DMS53 (cell line): ENCODE data around the gene CSGALNACT2.

Experiments used
- DNase-seq: peaks from one replicate; lab custom pipeline; 2025; lab: John Stamatoyannopoulos, UW

Gene CSGALNACT2

GRCh38 chr10:43111921-43112607, 26.2 kb upstream of the CSGALNACT2 start:
- DNase-seq: no peak

- DNase-seq: no peak
Observed at GRCh38 chr10:43112608-43112961, 25.7 kb upstream of the CSGALNACT2 start.

DNA sequence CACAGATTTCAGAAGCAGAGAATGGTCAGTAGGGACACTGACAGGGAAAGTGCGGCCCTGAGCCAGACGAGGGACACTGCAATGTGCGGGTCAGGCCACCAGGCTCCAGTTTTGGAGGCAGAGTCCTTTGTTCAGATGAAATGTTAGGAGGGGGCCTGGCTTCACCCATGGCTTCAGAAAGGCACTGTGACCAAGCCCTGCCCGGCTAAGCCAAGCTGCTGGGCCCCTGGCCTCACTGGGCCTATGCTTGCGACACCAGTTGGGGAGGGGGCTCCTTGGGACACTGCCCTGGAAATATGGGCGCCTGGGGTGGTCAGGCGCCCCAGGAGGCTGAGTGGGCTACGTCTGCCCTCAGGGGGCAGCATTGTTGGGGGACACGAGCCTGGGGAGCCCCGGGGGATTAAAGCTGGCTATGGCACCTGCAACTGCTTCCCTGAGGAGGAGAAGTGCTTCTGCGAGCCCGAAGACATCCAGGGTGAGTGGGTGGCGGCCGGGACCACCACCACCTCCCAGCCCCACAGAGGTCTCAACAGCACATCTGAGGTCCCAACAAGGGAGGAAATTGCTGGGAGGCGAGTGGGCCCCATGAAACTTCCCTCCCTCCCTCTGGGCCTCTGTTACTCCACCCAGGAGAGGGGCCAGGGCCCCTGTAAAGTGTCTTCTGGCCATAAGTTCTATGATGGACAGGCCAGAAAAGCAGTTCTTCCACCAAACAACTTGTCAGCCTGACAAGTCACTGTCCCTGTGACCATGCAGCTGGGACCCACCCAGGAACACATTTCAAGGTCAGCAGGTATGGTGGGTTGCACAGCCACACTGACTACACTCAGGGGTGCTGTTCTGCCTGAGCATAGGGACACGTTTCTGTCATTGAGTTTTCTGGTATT, 24.8 kb upstream of the CSGALNACT2 start:
- no peak for DNase-seq

- no peak for DNase-seq
Observed at GRCh38 chr10:43114088-43114742, 24.0 kb upstream of the CSGALNACT2 start.

GRCh38 chr10:43114743-43115611, 23.3 kb upstream of the CSGALNACT2 start:
- DNase-seq: no peak

GRCh38 chr10:43115881-43116595, 22.2 kb upstream of the CSGALNACT2 start:
- no peak for DNase-seq

DNA sequence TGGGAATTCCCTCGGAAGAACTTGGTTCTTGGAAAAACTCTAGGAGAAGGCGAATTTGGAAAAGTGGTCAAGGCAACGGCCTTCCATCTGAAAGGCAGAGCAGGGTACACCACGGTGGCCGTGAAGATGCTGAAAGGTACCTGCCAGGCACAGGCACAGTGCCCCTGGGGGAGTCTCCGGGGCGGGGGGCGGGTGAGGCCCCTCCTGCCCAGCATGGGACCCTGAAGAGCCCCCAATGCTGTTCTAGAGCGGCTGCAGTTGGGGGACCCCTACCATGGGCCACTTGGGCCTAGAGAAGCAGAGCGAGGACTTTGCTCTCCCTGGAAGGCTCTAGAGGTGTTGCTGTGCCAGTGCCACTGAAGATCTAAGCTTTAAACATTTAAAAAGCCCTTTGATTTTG, 21.6 kb upstream of the CSGALNACT2 start:
- no peak for DNase-seq

GRCh38 chr10:43117031-43117776, 21.0 kb upstream of the CSGALNACT2 start:
- DNase-seq: no peak

- DNase-seq: no peak
Observed at GRCh38 chr10:43117777-43118583, 20.3 kb upstream of the CSGALNACT2 start.

DNA sequence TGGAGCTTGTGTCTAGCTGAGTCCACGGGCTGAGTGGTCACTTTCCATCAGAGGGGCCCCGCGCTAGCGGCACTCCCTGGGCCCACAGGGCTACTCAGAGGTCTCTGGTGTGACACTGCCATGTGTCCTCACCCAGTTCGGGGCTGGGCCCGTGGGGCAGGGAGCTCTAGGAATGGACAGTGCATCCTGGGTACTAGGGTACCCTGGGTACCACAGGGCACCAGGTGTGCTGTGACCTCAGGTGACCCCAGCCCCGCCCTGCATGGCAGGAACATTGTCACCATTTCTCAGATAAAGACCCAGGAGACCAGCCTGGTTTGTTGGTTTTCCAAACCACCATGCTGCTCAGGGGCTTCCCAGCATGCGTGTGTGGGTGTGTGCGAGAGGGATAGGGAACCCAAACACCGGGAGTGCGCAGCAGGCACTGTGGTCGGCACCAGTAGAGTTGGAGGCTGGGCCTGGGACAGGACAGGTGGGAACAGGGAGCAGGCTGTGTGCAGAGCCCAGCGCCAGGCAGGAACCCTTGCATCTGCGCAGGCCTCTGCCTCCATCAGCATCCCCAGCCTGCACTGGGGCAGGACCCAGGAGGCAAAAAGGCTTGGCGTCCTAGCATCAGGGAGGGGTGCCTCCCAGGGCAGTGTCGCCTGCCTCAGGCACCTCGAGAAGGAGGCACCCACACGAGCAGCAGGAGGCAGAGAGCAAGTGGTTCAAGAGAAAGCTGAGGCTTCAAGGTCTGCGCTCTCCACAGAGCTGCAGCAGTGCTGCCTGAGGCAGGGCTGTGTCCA, 19.4 kb upstream of the CSGALNACT2 start:
- DNase-seq: no peak

GRCh38 chr10:43119416-43120115, 18.7 kb upstream of the CSGALNACT2 start:
- DNase-seq: no peak

DNA sequence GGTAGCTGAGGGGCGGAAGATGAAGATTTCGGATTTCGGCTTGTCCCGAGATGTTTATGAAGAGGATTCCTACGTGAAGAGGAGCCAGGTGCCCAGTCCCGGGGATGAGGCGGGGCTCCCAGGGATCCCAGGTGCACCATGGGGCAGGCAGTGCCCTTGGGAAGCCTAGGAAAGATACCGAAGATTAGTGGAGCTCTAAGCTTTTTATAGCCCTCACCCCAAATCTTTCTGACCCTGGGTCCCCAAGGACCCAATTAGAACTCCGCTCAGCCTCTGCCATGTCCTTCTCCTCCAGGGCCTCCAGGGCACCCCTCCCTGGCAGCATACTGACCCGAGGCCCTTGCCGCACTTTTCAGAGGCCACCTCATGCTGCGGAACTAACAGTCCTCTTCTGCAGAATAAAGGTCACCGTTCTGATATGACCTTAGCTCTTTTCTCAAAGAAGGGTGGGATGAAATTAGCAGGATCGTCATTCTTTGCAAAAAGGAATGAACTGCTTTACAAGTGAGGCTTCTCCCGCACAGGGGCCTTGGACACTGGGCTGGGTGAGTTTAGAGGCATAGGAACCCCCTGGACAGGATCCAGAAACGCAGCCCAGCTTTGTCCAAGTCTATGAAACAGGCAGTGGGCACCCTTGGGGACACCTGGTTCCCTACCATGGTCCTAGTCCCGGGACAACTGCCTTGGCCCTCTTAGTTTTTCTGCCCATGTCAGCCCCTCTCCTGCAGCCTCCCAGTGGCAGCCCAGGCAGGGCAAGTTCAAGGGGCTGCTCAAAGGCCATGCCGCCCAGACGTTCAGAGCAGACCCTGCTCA, 17.9 kb upstream of the CSGALNACT2 start:
- no peak for DNase-seq

DNA sequence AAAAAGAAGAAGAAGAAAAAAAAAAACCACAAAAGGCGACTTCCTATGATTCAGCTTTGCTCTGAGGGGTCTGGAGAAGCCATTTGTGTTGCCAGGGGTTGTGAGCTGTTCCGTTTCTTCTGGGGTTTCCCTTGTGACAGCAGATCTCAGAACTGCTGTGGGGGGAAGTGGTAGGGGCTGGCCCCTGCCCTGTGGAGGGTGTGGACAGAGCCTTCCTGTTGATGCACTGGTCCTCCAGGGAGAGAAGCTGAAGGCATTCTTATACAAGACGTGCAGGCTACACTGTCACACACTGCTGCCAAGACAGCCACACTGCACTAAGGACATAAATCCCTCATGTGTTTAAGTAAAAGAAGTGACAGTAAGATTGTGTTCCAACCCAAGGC, 17.3 kb upstream of the CSGALNACT2 start:
- no peak for DNase-seq

GRCh38 chr10:43121444-43121843, 16.8 kb upstream of the CSGALNACT2 start:
- no peak for DNase-seq

GRCh38 chr10:43122096-43122495, 16.1 kb upstream of the CSGALNACT2 start:
- no peak for DNase-seq

DNA sequence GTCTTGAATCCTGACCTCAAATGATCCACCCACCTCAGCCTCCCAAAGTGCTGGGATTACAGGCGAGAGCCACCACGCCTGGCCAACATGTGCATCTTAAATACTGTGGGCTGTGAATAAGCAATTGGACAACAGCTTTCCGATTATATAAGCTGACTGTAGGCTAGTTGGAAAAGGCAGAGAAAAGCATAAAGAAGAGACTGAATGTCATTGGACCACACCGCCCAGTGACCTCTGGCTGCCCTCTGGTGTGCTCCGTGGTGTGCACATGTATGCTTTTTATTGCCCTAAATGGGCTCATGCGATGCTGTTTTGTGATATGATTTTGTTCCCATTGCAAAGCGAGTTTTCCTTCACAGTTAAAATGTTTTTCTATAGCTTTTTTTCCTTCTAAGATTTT, 15.4 kb upstream of the CSGALNACT2 start:
- DNase-seq: no peak

GRCh38 chr10:43123361-43124093, 14.7 kb upstream of the CSGALNACT2 start:
- DNase-seq: no peak
